Heart left ventricle (tissue), 16 donors: ENCODE data around the gene ACE. TPM values are rescaled to one million over a fixed set of nuclear protein-coding genes. Genes with fewer than 3 reads are reported as not detected.
A peak's percentile ranks its signal among the peaks of the same experiment; 100 is the strongest.

Experiments used
- ATAC-seq, 4 donors: fragments of 200-7000 bp; cut with Tn5 transposase; one replicate each; pipeline ENCODE4 v1.9.1; 2020 to 2022; ENCODE audit warnings: moderate library complexity in 4 of 4, mild to moderate bottlenecking in 3 of 4, moderate number of reproducible peaks in 1 of 4
- DNase-seq, 5 donors: peaks; one replicate each; pipeline ENCODE4 v3.0.0-alpha.2; 2020
- H3K27ac ChIP-seq, 12 donors: fragments of 200-600 bp; sonication (generic) in 4 of 12; one replicate each; pipeline versions ENCODE4 v1.5.0 to v1.8.0; 2016 to 2022; ENCODE audit warnings: mild to moderate bottlenecking in 2 of 12
- H3K27me3 ChIP-seq, 9 donors: fragments of 200-600 bp; sonication (generic) in 2 of 9; one replicate each; pipeline versions ENCODE4 v1.5.1 to v1.8.0; 2016 to 2022; ENCODE audit warnings: mild to moderate bottlenecking in 3 of 9
- H3K36me3 ChIP-seq, 9 donors: fragments of 200-600 bp; sonication (generic) in 2 of 9; one replicate each; pipeline versions ENCODE4 v1.5.0 to v1.8.0; 2018 to 2022; ENCODE audit warnings: mild to moderate bottlenecking in 2 of 9
- H3K4me1 ChIP-seq, 12 donors: fragments of 200-600 bp; sonication (generic) in 4 of 12; one replicate each; pipeline versions ENCODE4 v1.5.0 to v1.8.0; 2016 to 2022; ENCODE audit warnings: mild to moderate bottlenecking in 3 of 12
- H3K4me3 ChIP-seq, 12 donors: fragments of 200-600 bp; sonication (generic) in 4 of 12; one replicate each; pipeline versions ENCODE4 v1.5.0 to v1.8.0; 2017 to 2022; ENCODE audit warnings: mild to moderate bottlenecking in 9 of 12, moderate library complexity in 4 of 12
- H3K9me3 ChIP-seq, 12 donors: fragments of 200-600 bp; sonication (generic) in 4 of 12; one replicate each; pipeline versions ENCODE4 v1.5.0 to v1.8.0; 2016 to 2022; ENCODE audit warnings: mild to moderate bottlenecking in 1 of 12
- POLR2A ChIP-seq, 2 donors: fragments of 450-650 bp; IDR thresholded peaks; one replicate each; pipeline ENCODE4 v1.6.1; 2017; ENCODE audit warnings: antibody characterized with exemption in 2 of 2, mild to moderate bottlenecking in 2 of 2, moderate library complexity in 2 of 2
- WGBS, 4 donors: extraction: QIAGEN DNeasy Blood & Tissue Kit in 2 of 4; methylation state at CpG; one replicate each; pipeline versions ENCODE4 v1.1.5 to v1.1.7; 2013 to 2018; 5-methylcytosine and 5-hydroxymethylcytosine counted together
- intact Hi-C, 10 donors: fragments of 100-400 bp; cut with DNase I; formaldehyde crosslinking; loops; one replicate each; pipeline versions ENCODE4 v1.11.1 to v1.14.2; 2022
- polyA plus RNA-seq, 2 donors: library from polyadenylated mRNA; stranded (reverse); fragments of 200-250 nt; gene quantifications; one replicate each; pipeline ENCODE4 v1.2.3, GENCODE V29; 2013
- total RNA-seq, 9 donors: library from RNA; depleted of rRNA in 2 of 9; stranded (reverse); fragments of >200 nt in 2 of 9; fragmentation: NEBNext Ultra II Directional in 3 of 9; extraction: Animal tissue kit (Norgen Biotek cat#: 25700) in 3 of 9; gene quantifications; one replicate each; pipeline versions ENCODE4 v1.1.0 to v1.2.4, GENCODE V29; 2016 to 2023
- TF ChIP-seq, protein P1 (sequence below), 12 donors: fragments of 200-600 bp; sonication (generic) in 4 of 12; IDR thresholded peaks; one replicate each; pipeline versions ENCODE4 v1.5.0 to v1.8.0; 2018 to 2022; ENCODE audit warnings: antibody characterized with exemption in 12 of 12, mild to moderate bottlenecking in 5 of 12
- donor health status: ischemic (EF 13 %, LVEDD 7.1; RV severe dilation, severe dysfunction).
- donor health status: healthy with polysubstance abuse.
- donor health status: DM: no; HTN: yes; CAD: no.
- donor health status: DM: no; HTN: no; CAD: no.
- donor health status: ischemic (EF 25% LVEDD 6.9; RV normal size, moderate dysfunction).
- donor health status: ischemic (EF 25% LVEDD 5.7; RV mildly dilated, moderate dysfunction).
- donor health status: healthy.
- donor health status: DM: yes; HTN: yes; CAD: no.
- donor health status: ischemic (EF 35%, LVEDD 5.7; RV mildly dilated, moderate dysfunction).
- donor health status: nonischemic (EF 11% LVEDD 7.7; RV severe dilation, severe dysfunction).
- donor health status: DM: yes; HTN: yes; CAD: no.
- donor health status: PGD.
- donor health status: ischemic (EF 29% LVEDD 5.4; RV normal size, mild dysfunction).
- donor health status: nonischemic (EF 23%, LVEDD 6.1; RV moderate dilation, normal function).

The ACE gene
- total and polyA plus RNA-seq, 11 donors: 1.6 to 42.3 (median 7.6) TPM

DNA sequence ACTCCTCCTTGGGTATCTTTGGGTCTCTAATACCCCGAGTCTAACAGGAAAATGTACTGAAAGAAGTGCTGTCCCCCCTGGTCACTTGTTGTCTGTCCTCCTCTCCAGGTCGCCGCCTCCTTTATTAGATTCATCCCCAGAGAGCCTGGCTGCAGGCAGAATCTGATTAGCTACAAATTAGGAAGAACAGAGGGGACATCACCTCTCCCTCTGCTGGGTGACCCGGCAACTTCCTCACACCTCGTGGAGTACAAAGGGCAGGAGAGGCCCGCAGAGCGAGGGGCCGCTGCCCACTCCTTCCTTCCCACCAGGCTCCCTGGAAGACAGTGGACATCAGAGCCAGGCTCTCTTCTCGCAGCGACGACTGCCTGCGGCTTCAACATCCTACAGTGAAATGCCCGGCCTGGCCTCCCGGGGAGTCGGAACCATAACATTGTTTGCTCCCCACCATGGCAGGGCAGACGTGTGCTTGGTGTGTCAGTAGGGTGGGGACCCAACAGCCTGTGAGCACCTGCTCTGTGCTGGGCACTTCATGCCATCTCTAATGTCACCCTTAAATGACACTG is 36.0 kb upstream of the ACE start:
- H3K4me1 ChIP-seq: peaks cover 0 to 62% (median 31%) of the 10 kb centered on the region in 12 donors
- DNase-seq: no peak
- TF ChIP-seq, protein P1, sequence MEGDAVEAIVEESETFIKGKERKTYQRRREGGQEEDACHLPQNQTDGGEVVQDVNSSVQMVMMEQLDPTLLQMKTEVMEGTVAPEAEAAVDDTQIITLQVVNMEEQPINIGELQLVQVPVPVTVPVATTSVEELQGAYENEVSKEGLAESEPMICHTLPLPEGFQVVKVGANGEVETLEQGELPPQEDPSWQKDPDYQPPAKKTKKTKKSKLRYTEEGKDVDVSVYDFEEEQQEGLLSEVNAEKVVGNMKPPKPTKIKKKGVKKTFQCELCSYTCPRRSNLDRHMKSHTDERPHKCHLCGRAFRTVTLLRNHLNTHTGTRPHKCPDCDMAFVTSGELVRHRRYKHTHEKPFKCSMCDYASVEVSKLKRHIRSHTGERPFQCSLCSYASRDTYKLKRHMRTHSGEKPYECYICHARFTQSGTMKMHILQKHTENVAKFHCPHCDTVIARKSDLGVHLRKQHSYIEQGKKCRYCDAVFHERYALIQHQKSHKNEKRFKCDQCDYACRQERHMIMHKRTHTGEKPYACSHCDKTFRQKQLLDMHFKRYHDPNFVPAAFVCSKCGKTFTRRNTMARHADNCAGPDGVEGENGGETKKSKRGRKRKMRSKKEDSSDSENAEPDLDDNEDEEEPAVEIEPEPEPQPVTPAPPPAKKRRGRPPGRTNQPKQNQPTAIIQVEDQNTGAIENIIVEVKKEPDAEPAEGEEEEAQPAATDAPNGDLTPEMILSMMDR (IDR thresholded peaks at IDR 0.05): peak in 1 of 12 donors; percentile 1
- no peak for TF ChIP-seq POLR2A (IDR thresholded peaks at IDR 0.05)
- no peaks in the 10 kb centered on the region for H3K27me3 ChIP-seq
- ATAC-seq: no peak
- 75 to 86% (median 82%) methylated on average over 10 to 16 of the region's 16 CpGs for WGBS, 4 donors
- no peak overlapping the region for H3K4me3 ChIP-seq
- H3K36me3 ChIP-seq: no peaks in the 10 kb centered on the region
- H3K9me3 ChIP-seq: no peaks in the 10 kb centered on the region
- peak overlapping the region in 7 of 12 donors; percentile 20 to 88 (median 44) for H3K27ac ChIP-seq
- intact Hi-C loops: loop anchor here in 6 of 10 donors (5.0 to 10.0 kb wide), 3 partner anchors 36 to 171 kb away; partner anchors contain the start of gene ACE (in 4 of the 6)

DNA sequence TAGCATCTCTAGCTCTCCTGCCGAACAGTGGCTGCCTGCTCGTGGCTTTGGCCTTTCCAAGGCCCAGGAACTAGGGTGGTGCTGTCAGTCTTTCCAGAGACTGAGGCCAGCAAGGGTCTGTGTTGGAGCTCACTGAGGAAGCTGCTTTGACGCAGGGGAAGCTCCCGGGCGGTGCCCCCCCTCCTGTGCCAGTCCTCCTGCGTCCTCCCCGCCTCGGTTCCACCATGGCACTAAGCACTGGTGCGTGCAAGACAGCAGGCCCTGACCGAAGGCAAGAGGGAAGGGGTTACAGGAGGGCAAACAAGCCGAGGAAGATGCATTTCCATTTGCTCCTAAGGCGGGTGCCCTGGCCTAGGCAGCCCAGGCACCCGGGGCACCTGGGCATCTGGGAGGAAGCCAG is 35.2 kb upstream of the ACE start:
- TF ChIP-seq POLR2A (IDR thresholded peaks at IDR 0.05): no peak
- TF ChIP-seq, protein P1 (IDR thresholded peaks at IDR 0.05): no peak
- Histone ChIP-seq H3K4me3 (no peak overlapping the region), H3K4me1 (peaks cover 0 to 63% (median 28%) of the 10 kb centered on the region in 12 donors), H3K36me3 (no peaks in the 10 kb centered on the region), H3K27me3 (no peaks in the 10 kb centered on the region), H3K9me3 (no peaks in the 10 kb centered on the region), H3K27ac (no peak overlapping the region)
- ATAC-seq (no peak), DNase-seq (no peak)
- WGBS, 4 donors: 86 to 96% (median 93%) methylated on average over 11 to 13 of the region's 13 CpGs
- intact Hi-C loops: loop anchor here in 6 of 10 donors (5.0 to 10.0 kb wide), 3 partner anchors 36 to 171 kb away; partner anchors contain the start of gene ACE (in 4 of the 6)

DNA sequence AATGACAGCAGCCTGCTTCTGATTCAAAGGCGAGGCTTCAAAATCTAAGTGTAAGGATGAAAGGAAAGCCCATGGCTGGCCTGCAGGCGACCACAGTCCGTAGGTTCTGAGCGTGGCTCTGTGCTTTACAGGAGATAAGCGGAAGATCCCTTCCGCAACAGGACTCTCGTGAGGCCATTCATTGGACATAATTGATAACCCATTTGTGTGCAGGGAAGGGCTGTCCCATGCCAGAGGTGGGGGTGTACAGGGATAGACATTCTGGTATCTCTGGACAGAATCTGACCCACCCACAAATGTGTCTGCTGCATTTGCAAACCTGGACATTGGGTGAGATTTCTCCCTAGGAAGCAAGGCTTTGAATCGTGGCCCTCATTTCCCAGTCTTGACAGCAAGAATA is 34.8 kb upstream of the ACE start:
- no peak for ATAC-seq
- H3K4me3 ChIP-seq: no peak overlapping the region
- H3K27ac ChIP-seq: no peak overlapping the region
- peaks cover 0 to 63% (median 28%) of the 10 kb centered on the region in 12 donors for H3K4me1 ChIP-seq
- DNase-seq: no peak
- no peak for TF ChIP-seq POLR2A (IDR thresholded peaks at IDR 0.05)
- TF ChIP-seq, protein P1 (IDR thresholded peaks at IDR 0.05): no peak
- H3K36me3 ChIP-seq: no peaks in the 10 kb centered on the region
- intact Hi-C loops: loop anchor here in 6 of 10 donors (5.0 to 10.0 kb wide), 3 partner anchors 35 to 170 kb away; partner anchors contain the start of gene ACE (in 4 of the 6)
- H3K27me3 ChIP-seq: no peaks in the 10 kb centered on the region
- 85 to 90% (median 87%) methylated on average over 8 of the region's 8 CpGs for WGBS, 4 donors
- H3K9me3 ChIP-seq: no peaks in the 10 kb centered on the region

DNA sequence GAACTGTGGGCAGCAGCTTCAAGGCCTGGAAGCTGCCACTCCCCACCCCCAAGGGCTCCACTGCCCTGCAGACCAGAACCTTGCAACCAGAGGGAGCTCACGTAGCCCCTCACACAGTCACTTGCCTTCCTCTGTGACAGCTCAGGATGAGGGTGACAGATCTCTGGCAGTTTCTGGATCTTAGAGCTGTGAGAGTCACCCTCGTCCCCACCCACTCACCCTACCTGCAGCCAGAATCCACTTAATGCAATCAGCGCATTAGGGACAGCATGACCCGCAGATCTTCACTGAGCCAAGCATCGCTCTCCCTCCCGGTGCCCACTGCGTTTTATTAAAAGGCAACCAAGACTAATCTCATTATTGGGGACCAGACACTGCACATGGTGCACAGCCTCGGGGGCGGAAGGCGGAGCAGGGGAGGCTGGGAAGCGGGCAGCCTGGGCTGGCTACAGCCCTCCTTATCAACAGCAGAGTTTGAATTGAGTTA is 34.3 kb upstream of the ACE start:
- ATAC-seq (peak in 2 of 4 donors; percentile 22 to 24), DNase-seq (no peak)
- H3K4me1 ChIP-seq: peaks cover 0 to 64% (median 32%) of the 10 kb centered on the region in 12 donors
- WGBS, 4 donors: 41 to 56% (median 52%) methylated on average over 11 of the region's 11 CpGs
- H3K9me3 ChIP-seq: no peaks in the 10 kb centered on the region
- no peak for TF ChIP-seq POLR2A (IDR thresholded peaks at IDR 0.05)
- TF ChIP-seq, protein P1 (IDR thresholded peaks at IDR 0.05): peak in 6 of 12 donors; percentile 14 to 46 (median 24)
- intact Hi-C loops: loop anchor here in 6 of 10 donors (5.0 to 10.0 kb wide), 3 partner anchors 35 to 170 kb away; partner anchors contain the start of gene ACE (in 4 of the 6)
- no peaks in the 10 kb centered on the region for H3K36me3 ChIP-seq
- H3K27me3 ChIP-seq: no peaks in the 10 kb centered on the region
- no peak overlapping the region for H3K27ac ChIP-seq
- H3K4me3 ChIP-seq: no peak overlapping the region
